Esophagus (tissue), 2 donors: ENCODE data around the gene PLEKHA6. TPM values are rescaled to one million over a fixed set of nuclear protein-coding genes. Genes with fewer than 3 reads are reported as not detected.

ENCODE experiments used
- H3K27ac ChIP-seq, 2 donors: one replicate each; pipeline ENCODE4 v1.5.1; 2013; ENCODE audit warnings: low read depth in 2 of 2, mild to moderate bottlenecking in 2 of 2, inconsistent platforms in 1 of 2, low read length in 1 of 2, moderate library complexity in 1 of 2
- H3K27me3 ChIP-seq, 2 donors: one replicate each; pipeline ENCODE4 v1.6.1; 2013; ENCODE audit warnings: low read length in 2 of 2, control low read depth in 1 of 2, mild to moderate bottlenecking in 1 of 2; ENCODE audit not compliant: insufficient read depth in 2 of 2, control insufficient read depth in 1 of 2
- H3K36me3 ChIP-seq, 2 donors: one replicate each; pipeline ENCODE4 v1.6.1; 2013; ENCODE audit warnings: low read length in 1 of 2; ENCODE audit not compliant: control insufficient read depth in 2 of 2, insufficient read depth in 2 of 2
- H3K4me1 ChIP-seq, 2 donors: one replicate each; pipeline ENCODE4 v1.6.1; 2013; ENCODE audit warnings: low read length in 1 of 2; ENCODE audit not compliant: control insufficient read depth in 2 of 2, insufficient read depth in 2 of 2
- H3K4me3 ChIP-seq, 2 donors: one replicate each; pipeline ENCODE4 v1.5.1; 2013; ENCODE audit warnings: low read length in 2 of 2, mild to moderate bottlenecking in 2 of 2, low read depth in 1 of 2, moderate library complexity in 1 of 2
- H3K9me3 ChIP-seq, 2 donors: one replicate each; pipeline ENCODE4 v1.6.1; 2013; ENCODE audit warnings: mild to moderate bottlenecking in 2 of 2, low read depth in 1 of 2, low read length in 1 of 2, moderate library complexity in 1 of 2; ENCODE audit not compliant: control insufficient read depth in 2 of 2, insufficient read depth in 1 of 2
- WGBS, 2 donors: extraction: QIAGEN DNeasy Blood & Tissue Kit; methylation state at CpG; one replicate each; pipeline ENCODE4 v1.1.7; 2013; 5-methylcytosine and 5-hydroxymethylcytosine counted together
- polyA plus RNA-seq, 2 donors: library from polyadenylated mRNA; stranded (reverse); fragments of 200-250 nt; gene quantifications; one replicate each; pipeline ENCODE4 v1.2.3, GENCODE V29; 2013
- donor health status: healthy with polysubstance abuse.
- donor health status: Bipolar disorder and iron deficiency.

The PLEKHA6 gene
- polyA plus RNA-seq, 2 donors = 11.0 to 36.3 TPM

GRCh38 chr1:204172404-204173029 is 187.2 kb downstream of the PLEKHA6 start:
- Histone ChIP-seq H3K27me3 (no peaks in the 10 kb centered on the region), H3K4me1 (no peaks in the 10 kb centered on the region), H3K27ac (no peak overlapping the region), H3K4me3 (no peak overlapping the region), H3K36me3 (no peaks in the 10 kb centered on the region), H3K9me3 (no peaks in the 10 kb centered on the region)
- whole genome bisulfite sequencing, 2 donors = 92 to 94% methylated on average over 2 of the region's 2 CpGs

- H3K36me3 ChIP-seq = no peaks in the 10 kb centered on the region
- H3K27me3 ChIP-seq = no peaks in the 10 kb centered on the region
- H3K9me3 ChIP-seq = no peaks in the 10 kb centered on the region
- peak overlapping the region in 1 of 2 donors; percentile 47 for H3K27ac ChIP-seq
- WGBS, 2 donors = 29 to 35% methylated on average over 4 of the region's 4 CpGs
- no peak overlapping the region for H3K4me3 ChIP-seq
- no peaks in the 10 kb centered on the region for H3K4me1 ChIP-seq
Observed at GRCh38 chr1:204171751-204172178, 188.0 kb downstream of the PLEKHA6 start.

DNA sequence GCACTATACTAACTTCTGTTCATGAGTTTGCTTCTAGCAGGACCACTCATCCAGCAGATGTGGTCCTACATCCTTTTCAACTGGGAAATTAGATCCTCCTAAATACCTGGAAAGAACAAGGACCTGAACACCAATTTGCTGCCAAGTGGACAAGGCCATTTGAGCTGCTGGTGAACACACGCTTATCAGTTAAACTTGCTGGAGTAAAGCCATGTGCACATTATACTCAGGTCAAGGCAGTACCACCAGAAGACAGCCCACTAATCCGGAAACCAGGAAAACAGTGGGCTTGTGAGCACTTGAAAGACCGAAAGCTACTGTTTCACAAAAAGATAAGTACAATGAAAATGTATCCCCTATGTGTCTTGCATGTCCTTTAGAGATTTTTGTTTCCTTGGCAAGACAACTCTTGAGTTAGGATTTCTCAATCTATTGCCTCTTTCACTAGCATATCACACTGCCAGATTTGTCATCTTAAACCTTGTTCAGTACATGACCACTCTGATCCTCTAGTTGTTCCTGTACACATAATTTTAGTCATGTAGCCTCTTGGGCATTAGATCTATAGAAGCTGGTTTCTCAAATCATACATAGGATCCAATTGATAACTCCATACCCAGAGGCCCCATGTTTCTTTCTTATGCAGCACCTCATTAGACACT is 189.1 kb downstream of the PLEKHA6 start:
- H3K27ac ChIP-seq = no peak overlapping the region
- H3K36me3 ChIP-seq = no peaks in the 10 kb centered on the region
- H3K27me3 ChIP-seq = no peaks in the 10 kb centered on the region
- 89 to 93% methylated on average over 3 of the region's 3 CpGs for WGBS, 2 donors
- H3K4me3 ChIP-seq = no peak overlapping the region
- no peaks in the 10 kb centered on the region for H3K9me3 ChIP-seq
- H3K4me1 ChIP-seq = no peaks in the 10 kb centered on the region

GRCh38 chr1:204169858-204170257 is 189.9 kb downstream of the PLEKHA6 start:
- Histone ChIP-seq H3K9me3 (no peaks in the 10 kb centered on the region), H3K27ac (no peak overlapping the region), H3K27me3 (no peaks in the 10 kb centered on the region), H3K36me3 (no peaks in the 10 kb centered on the region), H3K4me3 (no peak overlapping the region), H3K4me1 (no peaks in the 10 kb centered on the region)
- 79 to 90% methylated on average over 4 of the region's 4 CpGs for WGBS, 2 donors

Other genes with a start within 250 kb of the PLEKHA6 start
- 10 to 100 TPM in 1 of 2 donors, 1 to 10 TPM in 1; 9.5 to 16.1 TPM for gene ETNK2, start 207.9 kb downstream of the PLEKHA6 start, polyA plus RNA-seq
- under 1 TPM; 0.18 to 0.27 TPM for gene REN, start 193.6 kb downstream of the PLEKHA6 start, polyA plus RNA-seq
- not detected for gene KISS1, start 163.4 kb downstream of the PLEKHA6 start, polyA plus RNA-seq
- gene GOLT1A, start 145.9 kb downstream of the PLEKHA6 start, polyA plus RNA-seq = under 1 TPM; 0.42 to 0.81 TPM
- 10 to 100 TPM; 14.1 to 15.7 TPM for gene PPP1R15B, start 51.9 kb upstream of the PLEKHA6 start, polyA plus RNA-seq
- 10 to 100 TPM in 1 of 2 donors, 1 to 10 TPM in 1; 7.8 to 14.2 TPM for gene PIK3C2B, start 134.9 kb upstream of the PLEKHA6 start, polyA plus RNA-seq
- gene MDM4, start 156.5 kb upstream of the PLEKHA6 start, polyA plus RNA-seq = 10 to 100 TPM in 1 of 2 donors, 1 to 10 TPM in 1; 4.0 to 14.0 TPM